Prostate gland (tissue), 2 donors: ENCODE data around the gene IGDCC3. TPM values are rescaled to one million over a fixed set of nuclear protein-coding genes. Genes with fewer than 3 reads are reported as not detected.
A peak's percentile ranks its signal among the peaks of the same experiment; 100 is the strongest.

ENCODE experiments used
- DNase-seq: peaks from one replicate; pipeline ENCODE4 v3.0.0-alpha.2; 2019; ENCODE audit warnings: low spot score
- H3K27ac ChIP-seq, 2 donors: fragments of 200-600 bp; sonication (generic); 2 replicates each; pipeline ENCODE4 v1.5.1; 2017 to 2019
- H3K27me3 ChIP-seq: fragments of 200-600 bp; sonication (generic); replicated peaks from 2 replicates; pipeline ENCODE4 v1.5.1; 2019; ENCODE audit not compliant: insufficient read depth
- H3K36me3 ChIP-seq, 2 donors: fragments of 200-600 bp; sonication (generic); 1 replicate in 1 of 2; 2 replicates in 1 of 2; pipeline versions ENCODE4 v1.5.1 to v1.8.1; 2017 to 2019
- H3K4me1 ChIP-seq: fragments of 200-600 bp; sonication (generic); replicated peaks from 2 replicates; pipeline ENCODE4 v1.5.1; 2019
- H3K4me3 ChIP-seq, 2 donors: fragments of 200-600 bp; sonication (generic); 2 replicates each; pipeline ENCODE4 v1.5.1; 2017 to 2019
- H3K9me3 ChIP-seq: fragments of 200-600 bp; sonication (generic); 2 replicates; pipeline ENCODE4 v1.5.1; 2017
- POLR2A ChIP-seq: fragments of 450-650 bp; IDR thresholded peaks from one replicate; pipeline ENCODE4 v1.6.1; 2016; ENCODE audit warnings: antibody characterized with exemption, mild to moderate bottlenecking
- POLR2AphosphoS5 ChIP-seq: sonication (generic); formaldehyde crosslinking; IDR thresholded peaks from one replicate; pipeline ENCODE4 v1.6.1; 2017; ENCODE audit warnings: antibody characterized with exemption
- WGBS: methylation state at CpG from one replicate; pipeline ENCODE4 v1.1.5; 2018; 5-methylcytosine and 5-hydroxymethylcytosine counted together
- intact Hi-C: fragments of 100-400 bp; cut with DNase I; formaldehyde crosslinking; loops from one replicate; pipeline ENCODE4 v1.14.2; 2022
- total RNA-seq, 2 donors: library from RNA; depleted of rRNA; stranded (reverse); fragments of >200 nt; gene quantifications; one replicate each; pipeline ENCODE4 v1.1.0, GENCODE V29; 2016
- TF ChIP-seq, protein P1 (sequence below), 4 experiments: fragments of 200-600 bp in 2 of 4; fragments of 450-650 bp in 2 of 4; sonication (generic) in 2 of 4; IDR thresholded peaks; 1 replicate in 3 of 4; 2 replicates in 1 of 4; pipeline ENCODE4 v1.5.1; 2016 to 2019; ENCODE audit warnings: antibody characterized with exemption in 4 of 4, mild to moderate bottlenecking in 2 of 4, moderate library complexity in 2 of 4

The IGDCC3 gene
- total RNA-seq, 2 donors from 2014 or later = 0.05 to 2.7 TPM

DNA sequence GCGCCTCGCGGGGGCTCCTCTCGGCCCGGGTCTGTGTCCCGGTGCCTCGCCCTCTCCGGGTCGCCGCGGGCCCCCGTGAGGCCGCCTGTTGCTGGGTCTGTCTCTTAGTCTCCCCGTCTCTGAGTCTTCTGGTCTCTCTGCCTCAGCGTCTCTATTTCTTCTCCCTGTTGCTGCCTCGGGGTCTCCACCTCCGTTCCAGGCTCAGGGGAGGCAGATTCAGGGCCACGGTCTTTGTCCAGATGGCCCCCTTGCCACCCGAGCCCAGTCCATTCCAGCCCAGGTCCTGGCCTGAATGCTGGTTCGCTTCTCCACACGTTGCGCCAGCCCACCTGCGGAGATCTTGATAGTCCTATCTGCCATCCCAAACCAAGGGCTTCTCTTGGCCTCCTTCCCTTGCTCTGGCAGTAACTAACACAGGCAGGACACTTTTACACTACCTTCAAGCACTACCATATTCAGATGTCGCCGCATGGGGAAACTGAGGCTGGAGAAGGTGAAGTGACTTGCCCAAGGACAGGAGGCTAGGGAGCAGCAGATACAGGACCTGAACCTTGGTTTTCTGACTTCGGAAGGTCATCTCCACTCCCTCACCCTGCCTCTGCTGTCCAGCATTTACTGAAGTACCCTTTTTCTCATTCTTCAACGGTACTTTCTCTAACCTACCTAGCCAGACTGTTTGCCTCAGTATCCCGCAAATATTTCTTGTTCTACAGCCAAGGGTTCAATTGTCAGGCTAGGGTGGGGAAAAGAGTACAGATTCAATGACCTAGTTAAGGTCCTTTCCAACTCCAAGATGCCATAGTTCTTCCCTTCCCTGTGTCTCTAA lies 45.6 kb upstream of the IGDCC3 start:
- TF ChIP-seq POLR2A = no peak
- no peak for TF ChIP-seq POLR2AphosphoS5
- TF ChIP-seq, protein P1, sequence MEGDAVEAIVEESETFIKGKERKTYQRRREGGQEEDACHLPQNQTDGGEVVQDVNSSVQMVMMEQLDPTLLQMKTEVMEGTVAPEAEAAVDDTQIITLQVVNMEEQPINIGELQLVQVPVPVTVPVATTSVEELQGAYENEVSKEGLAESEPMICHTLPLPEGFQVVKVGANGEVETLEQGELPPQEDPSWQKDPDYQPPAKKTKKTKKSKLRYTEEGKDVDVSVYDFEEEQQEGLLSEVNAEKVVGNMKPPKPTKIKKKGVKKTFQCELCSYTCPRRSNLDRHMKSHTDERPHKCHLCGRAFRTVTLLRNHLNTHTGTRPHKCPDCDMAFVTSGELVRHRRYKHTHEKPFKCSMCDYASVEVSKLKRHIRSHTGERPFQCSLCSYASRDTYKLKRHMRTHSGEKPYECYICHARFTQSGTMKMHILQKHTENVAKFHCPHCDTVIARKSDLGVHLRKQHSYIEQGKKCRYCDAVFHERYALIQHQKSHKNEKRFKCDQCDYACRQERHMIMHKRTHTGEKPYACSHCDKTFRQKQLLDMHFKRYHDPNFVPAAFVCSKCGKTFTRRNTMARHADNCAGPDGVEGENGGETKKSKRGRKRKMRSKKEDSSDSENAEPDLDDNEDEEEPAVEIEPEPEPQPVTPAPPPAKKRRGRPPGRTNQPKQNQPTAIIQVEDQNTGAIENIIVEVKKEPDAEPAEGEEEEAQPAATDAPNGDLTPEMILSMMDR (IDR thresholded peaks at IDR 0.05) = no peak
- Histone ChIP-seq H3K4me1 (peaks cover 8% of the 10 kb centered on the region), H3K4me3 (peak overlapping the region; percentile 10 to 12), H3K27ac (no peak overlapping the region), H3K9me3 (no peaks in the 10 kb centered on the region), H3K36me3 (no peaks in the 10 kb centered on the region), H3K27me3 (no peaks in the 10 kb centered on the region)
- DNase-seq = no peak
- 36% methylated on average over 26 of the region's 28 CpGs for WGBS
- intact Hi-C loops = no loop called here

DNA sequence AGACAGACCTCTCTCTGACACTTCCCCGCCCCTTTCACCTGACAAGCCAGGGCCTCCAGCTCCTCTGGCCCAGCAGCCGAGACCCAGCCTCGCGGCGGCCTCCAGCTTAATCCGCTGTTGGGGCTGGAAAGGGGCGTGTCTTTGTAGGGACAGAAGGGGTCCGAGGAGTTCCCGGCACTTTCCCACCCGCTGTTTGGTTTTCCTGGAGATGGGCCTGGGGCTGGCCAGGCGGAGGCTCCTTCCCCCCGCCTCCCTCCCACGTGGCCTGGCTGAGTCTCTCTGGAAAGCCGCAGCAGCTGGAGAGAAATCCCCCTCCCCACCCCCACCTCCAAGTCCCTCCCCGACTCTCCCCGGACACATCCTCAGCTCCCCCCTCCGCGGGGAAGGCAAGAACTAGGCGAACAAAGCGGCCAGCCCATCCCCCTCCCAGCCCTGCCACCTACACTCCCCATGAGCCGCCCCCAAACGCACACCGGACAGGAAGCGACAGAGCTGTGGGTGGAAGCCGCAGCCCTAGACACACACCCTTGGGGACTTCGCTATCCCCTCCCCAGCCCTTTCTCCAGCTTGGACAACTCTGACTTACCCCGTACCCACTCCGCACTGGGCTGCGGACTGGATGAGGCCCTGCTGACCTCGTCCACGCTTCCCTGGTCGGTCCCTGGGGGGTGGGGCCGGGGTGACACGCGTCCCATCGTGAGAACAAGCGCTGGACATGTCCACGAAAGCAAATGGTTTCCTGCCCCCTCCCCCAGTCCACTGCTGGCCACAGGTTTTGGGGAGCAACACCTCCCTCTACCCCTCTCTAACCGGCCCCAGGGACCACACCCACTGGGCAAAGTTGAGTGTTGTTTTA lies 43.8 kb upstream of the IGDCC3 start:
- intact Hi-C loops = no loop called here
- Histone ChIP-seq H3K4me1 (peaks cover 8% of the 10 kb centered on the region), H3K27ac (no peak overlapping the region), H3K9me3 (no peaks in the 10 kb centered on the region), H3K4me3 (peak overlapping the region; percentile 7 to 43), H3K36me3 (no peaks in the 10 kb centered on the region), H3K27me3 (no peaks in the 10 kb centered on the region)
- WGBS = 5% methylated on average over 39 of the region's 39 CpGs
- no peak for DNase-seq
- TF ChIP-seq POLR2A (no peak), POLR2AphosphoS5 (no peak)
- TF ChIP-seq, protein P1 (IDR thresholded peaks at IDR 0.05) = no peak

DNA sequence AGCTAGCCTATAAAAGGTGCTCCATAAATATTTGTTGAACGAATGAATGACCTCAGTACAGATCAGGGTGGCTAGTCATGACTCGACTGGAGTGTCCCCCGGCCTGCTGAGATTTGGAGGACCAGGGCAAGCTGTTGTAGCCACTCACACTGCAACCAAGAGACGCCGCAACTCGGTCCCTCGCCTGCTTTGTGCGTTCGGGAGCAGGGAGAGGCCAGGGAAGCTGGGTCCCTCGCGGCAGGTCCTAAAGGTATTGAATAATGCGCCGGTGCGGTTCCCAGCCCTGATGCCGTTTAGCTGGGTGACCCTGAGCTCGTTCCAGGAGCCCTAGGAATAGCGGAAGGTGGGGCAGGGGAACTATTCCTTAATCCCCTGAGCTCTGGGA lies 43.2 kb upstream of the IGDCC3 start:
- no peak for DNase-seq
- TF ChIP-seq, protein P1 (IDR thresholded peaks at IDR 0.05) = no peak
- TF ChIP-seq POLR2A (no peak), POLR2AphosphoS5 (no peak)
- intact Hi-C loops = no loop called here
- no peaks in the 10 kb centered on the region for H3K27me3 ChIP-seq
- H3K27ac ChIP-seq = no peak overlapping the region
- H3K36me3 ChIP-seq = no peaks in the 10 kb centered on the region
- H3K4me3 ChIP-seq = peak overlapping the region; percentile 7 to 43
- 37% methylated on average over 17 of the region's 17 CpGs for WGBS
- H3K4me1 ChIP-seq = peaks cover 8% of the 10 kb centered on the region
- no peaks in the 10 kb centered on the region for H3K9me3 ChIP-seq

DNA sequence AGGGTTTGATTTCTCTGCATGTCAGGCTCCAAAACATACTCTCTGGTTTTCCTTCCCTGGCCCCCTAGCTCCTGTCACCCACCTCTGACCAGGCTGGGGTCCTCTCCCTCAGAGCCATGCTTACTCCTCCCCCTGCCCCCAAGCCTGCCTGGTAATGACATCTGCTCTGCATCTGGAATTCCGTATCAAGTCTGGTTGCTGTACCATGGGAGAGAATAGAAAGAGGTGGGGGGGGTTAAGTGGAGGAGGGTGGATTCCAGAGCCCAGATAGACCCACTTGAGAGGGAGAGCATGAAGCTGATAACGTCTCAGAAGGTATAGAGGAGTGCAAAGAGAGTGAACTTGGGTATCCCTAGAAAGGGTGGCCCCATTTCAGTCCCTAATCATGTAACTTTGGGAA lies 40.8 kb upstream of the IGDCC3 start:
- WGBS = 97% methylated on average over 2 of the region's 2 CpGs
- H3K27me3 ChIP-seq = no peaks in the 10 kb centered on the region
- no peak overlapping the region for H3K4me3 ChIP-seq
- no peak for DNase-seq
- no peak overlapping the region for H3K27ac ChIP-seq
- peaks cover 8% of the 10 kb centered on the region for H3K4me1 ChIP-seq
- TF ChIP-seq POLR2A = no peak
- TF ChIP-seq POLR2AphosphoS5 = no peak
- TF ChIP-seq, protein P1 (IDR thresholded peaks at IDR 0.05) = no peak
- intact Hi-C loops = no loop called here
- no peaks in the 10 kb centered on the region for H3K9me3 ChIP-seq
- no peaks in the 10 kb centered on the region for H3K36me3 ChIP-seq
